NCI-H748 treated with DMSO at 0.1 percent for 48 hours (cell line): ENCODE results near the gene OR10C1.

Experiments
- DNase-seq: peaks from one replicate; lab custom pipeline; 2025; lab: John Stamatoyannopoulos, UW

The OR10C1 gene

DNA sequence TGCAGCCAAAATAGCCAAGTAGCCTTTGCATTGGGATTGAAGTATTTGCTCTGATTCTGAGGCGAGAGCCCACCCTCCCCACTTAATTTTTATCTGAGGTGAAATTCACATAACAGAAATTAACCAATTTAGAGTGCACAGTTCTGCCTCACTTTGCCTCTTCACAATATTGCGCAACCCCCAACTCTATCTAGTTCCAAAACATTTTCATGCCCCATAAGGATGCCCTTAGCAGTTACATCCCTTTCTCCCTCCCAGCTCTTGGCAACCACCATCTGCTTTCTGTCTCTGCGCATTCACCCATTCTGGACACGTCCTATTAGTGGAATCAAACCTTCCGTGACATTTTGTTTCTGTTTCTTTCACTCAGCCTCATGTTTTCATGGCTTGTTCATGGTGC is 39.6 kb downstream of the OR10C1 start:
- no peak for DNase-seq

DNA sequence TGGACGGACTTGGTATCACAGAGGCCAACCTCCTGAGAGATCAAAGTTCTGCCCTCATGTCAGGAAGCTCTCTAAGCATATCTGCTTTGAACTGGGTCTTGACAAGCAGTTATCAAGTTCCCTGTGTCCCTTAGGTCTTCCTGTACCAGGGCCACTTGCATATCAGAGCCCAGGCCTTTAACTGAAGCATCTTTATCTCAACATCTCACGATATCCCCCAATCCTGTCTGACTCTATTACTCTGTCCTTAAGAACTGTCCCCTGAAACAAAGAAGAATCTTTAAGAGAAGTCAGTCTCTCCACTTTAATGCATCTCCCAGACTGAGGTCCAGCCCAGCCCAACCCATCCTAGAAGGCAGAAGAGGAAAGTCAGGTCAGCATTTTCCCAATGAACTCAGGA is 40.5 kb downstream of the OR10C1 start:
- no peak for DNase-seq

DNA sequence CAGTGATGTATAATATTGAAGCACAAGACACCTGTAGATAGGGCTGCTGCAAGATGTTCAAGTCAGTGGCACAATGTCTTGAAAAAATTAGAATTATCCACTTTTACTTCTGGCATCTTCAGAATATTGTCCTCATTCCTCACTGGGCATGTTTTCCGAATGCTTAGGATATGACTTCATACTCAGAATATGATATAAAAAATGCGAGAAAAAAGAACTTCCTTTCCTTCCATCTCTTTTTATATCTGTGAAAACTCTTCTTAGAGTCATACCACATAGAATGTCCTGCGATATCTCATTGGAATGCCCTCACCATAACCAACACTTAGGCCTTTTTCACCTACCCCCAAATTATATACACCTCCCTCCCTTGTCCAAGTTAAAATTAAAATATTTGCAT is 44.1 kb downstream of the OR10C1 start:
- no peak for DNase-seq

DNA sequence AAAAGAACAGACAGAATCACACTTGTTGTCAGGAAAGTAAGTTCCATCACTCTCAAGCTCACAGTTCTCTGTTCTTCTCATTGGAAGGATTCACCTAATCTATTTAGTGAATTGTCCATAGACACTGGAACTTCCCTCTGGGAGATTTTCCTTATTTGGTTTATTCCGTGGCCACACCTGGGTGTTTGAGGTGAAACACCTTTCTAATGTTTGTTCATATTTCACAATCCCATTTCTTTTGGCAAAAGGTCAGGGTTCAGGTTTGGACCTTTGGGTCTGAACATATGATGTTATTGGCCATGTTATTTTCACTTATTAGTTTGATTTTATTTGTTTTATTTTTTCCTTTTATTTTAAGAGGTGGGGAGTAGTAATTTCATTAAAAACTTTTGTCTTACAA is 44.6 kb downstream of the OR10C1 start:
- no peak for DNase-seq

DNA sequence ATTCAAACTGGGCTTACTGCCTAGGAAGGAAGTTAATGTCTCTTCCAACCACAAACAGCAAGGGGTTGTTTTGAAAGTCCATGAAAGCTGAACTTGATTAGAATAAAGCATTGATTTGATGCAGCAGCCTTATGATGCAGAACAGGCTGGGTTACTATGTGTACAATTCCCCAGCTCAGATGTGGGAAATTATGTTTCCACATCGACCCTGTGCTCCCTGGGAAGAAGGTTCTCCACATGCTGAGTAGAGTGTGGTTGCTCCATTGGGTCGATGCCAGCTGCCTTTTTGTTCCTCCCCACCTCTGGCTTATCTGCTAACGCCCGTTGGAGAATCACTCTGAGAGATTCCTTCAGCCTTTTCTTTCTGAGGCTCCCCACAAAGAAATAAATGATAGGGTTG is 47.5 kb downstream of the OR10C1 start:
- DNase-seq = no peak

DNA sequence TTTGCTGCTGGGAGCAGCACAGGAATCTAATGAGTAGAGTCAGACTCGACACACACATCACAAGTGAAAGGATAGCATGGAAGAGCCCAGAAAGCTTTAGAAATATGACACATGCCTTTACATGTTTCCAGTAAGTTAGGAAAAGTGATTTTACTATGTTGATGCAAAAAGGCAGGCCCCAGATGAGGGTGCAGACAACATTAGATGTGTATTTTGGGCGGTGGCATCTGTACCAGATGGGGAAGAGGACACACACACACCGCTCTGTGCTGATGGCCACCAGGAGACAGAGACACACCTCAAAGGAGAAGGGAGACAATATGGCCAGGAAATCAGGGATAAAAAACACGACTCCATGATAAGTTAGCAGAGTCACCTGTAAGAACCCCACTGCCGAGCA is 48.0 kb downstream of the OR10C1 start:
- DNase-seq = no peak

DNA sequence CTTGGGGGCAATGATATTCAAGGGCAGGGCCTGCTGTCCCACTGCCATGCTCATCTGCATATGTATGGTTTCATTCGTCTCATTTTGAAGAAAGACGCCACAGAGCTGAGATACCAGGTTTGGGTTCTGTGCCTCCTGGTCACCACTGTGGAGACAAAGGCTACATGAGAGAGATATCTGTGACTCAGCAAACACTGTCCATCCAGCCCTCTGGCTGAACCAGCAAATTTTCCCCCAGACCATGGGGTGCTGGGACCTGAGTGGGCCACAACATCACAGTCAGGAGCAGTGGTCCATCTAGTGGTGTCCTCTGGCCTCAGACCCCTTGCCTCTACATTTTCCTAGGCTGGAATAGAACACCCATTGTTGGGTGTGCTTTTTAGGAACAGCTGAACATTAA is 48.6 kb downstream of the OR10C1 start, which contains the start of gene MAS1L:
Gene MAS1L, minus strand, starts transcription at position 297 of the 400 bp plus-strand sequence. Its CDS starts 54 bp downstream, at position 243.
- no peak for DNase-seq

DNA sequence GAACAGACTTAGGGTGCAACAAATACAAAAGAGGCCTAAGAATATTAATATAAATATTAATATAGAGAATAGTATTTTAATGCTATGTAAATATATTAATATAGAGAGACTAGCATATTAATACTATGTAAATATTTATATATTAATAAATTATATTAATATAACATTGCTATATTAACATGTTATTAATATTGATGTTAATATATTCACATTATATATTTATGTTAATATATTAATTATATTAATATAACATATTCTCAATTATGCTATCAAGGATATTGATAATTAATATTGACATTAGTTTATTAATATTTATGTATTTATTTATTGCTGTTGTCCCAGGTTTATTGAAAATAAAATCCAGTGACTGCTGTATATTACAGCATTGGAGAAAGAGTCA is 49.8 kb downstream of the OR10C1 start:
- DNase-seq = no peak

DNA sequence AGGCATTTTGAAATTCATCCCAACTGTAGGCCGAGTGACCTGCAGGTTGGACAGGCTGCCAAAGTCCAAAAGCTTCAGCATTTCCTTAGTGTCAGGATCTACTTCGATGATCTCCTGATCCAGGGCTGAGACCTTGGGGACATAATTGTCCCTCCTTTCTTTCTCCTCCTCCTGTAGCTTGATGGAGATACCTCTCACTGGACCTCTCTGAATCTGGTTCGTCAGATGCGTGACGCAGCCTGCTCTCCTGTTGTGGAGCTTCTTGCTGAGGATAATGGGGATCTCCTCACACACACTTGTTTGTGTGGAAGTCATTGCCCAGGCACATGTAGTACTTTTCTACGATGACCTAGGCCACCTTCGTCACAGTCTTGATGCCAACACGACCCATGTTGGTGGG is 50.2 kb downstream of the OR10C1 start:
- no peak for DNase-seq

DNA sequence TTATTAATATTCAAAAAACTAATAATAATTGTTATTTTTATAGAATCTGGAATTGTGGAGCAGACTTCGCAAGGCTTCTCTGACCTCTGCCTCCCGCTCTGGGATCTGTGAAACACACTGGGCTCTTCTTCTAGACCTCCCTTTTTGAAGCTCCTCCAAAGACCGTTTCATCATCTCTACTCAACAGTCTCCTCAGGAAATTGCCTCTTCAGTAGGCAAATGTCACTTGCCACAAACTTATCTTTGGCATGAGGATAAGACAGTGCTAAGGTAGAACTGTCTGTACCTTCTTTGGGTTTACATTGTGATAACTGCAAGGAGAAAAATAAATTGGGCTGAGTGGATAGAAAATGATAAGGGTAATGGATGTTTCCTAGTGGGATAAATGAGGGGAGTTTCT is 50.9 kb downstream of the OR10C1 start:
- DNase-seq = no peak

DNA sequence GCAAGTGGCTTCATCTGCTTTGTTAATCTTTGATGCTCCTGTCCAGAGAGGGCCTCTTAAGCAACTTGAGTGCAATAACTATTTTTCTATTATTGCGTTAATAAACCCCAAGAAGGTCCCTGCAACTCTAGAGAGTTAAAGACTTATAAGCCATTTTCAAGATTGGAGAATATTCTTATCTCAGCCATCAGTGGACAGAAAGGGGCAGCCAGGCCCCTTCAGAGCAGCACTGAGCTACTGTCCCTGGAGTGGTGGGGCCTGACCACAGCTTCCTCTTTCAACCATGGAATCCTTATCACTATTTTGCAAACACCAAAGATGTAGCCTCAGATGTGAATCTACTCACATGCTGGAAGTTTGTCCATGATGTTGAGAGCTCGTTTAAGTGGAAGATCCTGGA is 51.4 kb downstream of the OR10C1 start:
- DNase-seq = no peak
